ENCODE measurements around the gene SDR42E2. TPM values are rescaled to one million over a fixed set of nuclear protein-coding genes. Genes with fewer than 3 reads are reported as not detected.
A peak's percentile ranks its signal among the peaks of the same experiment; 100 is the strongest.
"Not testable (repeated sequence)": the region's sequence is repeated elsewhere in the genome, so short reads cannot be mapped to it uniquely, and the experiment has no call there.

SDR42E2 gene
- total RNA-seq, 1 experiment from 2014 or later: not detected

DNA sequence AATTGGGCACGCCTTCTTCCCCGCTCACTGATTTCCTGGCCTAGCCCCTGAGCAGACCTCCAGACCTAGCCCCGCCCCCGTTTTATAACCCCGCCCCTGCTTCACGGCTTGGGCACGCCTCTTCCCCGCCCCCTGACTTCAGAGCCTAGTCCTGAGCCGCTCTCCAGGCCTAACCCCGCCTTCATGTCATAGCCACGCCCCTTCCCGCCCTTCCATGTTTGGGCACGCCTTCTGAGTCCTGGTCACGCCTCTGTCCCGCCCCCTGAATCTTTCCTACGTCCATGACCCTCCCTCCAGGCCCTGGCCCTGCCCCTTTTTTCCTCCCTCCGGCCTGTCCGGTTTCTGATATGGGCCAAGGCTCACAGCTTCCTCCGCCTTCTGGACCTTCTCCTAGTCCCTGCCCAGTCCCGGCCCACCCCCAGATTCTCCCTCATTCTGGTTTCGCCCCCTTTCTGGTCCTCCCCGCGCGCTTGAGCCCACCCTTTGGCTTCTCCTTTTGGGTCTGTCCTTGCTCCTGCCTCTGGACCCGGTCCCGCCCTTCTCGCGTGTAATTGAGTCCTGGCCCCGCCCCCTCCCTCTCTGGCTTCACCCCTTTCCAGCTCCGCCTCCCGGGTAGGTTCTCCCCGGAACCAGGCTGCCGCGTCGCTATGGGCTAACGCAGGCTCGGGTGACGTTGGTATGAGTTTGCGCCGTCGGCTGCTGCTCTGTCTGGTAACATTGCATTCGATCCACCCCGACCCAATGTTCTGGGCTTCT lies 28.6 kb downstream of the SDR42E2 start:
- DNase-seq (ENCODE audit: low read depth): peak; percentile 98

GRCh38 chr16:22191532-22192260 lies 29.4 kb downstream of the SDR42E2 start:
- no peak for DNase-seq (ENCODE audit: low read depth)

DNA sequence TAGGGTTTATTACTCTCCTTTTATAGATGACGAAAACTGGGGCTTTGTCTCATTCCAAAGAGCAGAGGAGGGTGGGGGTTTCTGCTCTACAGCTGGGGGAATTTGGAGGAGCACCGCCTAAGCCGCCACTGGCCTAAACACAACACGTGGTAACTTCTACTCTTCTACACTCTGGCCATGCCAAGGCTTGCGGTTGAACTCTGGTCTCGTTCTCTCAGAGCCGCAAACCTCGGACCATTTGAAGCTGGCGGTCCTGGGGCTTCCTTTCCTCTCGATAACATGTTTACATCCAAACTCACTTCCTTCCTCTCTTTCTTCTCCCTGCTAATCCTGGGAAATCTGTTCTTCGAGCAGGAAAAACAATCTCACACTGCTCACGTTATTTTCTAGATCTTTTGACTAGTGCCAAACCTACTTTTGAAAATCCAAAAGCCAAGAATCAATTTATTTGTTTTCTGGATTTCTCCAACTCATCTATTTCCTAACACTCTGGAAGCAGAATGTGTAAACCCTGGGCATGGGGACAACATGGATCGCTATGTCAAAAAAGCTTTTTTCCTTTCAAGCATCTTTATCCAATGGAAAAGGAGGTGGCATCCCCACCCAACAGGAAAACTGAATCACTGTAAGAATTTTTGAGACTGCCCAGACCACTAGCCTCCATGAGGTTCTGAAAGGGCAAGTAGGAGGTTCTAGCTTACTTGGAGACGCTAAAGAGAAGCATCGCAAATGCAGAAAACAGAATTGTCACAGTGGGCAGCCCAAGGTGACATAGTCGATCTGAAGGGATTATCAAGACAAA lies 30.2 kb downstream of the SDR42E2 start:
- peak; percentile 92 for DNase-seq (ENCODE audit: low read depth)

DNA sequence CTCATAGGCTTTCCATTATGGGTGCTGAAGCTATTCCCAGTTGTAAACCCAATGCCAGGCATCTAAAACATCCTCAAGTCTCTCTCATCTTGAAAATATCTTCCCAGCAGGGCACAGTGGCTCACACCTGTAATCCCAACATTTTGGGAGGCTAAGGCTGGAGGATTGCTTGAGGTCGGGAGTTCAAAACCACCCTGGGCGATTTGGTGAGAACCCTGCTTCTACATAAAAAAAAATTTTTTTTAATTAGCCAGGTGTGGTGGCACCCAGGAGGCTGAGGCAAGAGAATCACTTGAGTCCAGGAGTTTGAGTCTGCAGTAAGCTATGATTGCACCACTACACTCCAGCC lies 30.7 kb downstream of the SDR42E2 start:
- DNase-seq (ENCODE audit: low read depth): no peak

DNA sequence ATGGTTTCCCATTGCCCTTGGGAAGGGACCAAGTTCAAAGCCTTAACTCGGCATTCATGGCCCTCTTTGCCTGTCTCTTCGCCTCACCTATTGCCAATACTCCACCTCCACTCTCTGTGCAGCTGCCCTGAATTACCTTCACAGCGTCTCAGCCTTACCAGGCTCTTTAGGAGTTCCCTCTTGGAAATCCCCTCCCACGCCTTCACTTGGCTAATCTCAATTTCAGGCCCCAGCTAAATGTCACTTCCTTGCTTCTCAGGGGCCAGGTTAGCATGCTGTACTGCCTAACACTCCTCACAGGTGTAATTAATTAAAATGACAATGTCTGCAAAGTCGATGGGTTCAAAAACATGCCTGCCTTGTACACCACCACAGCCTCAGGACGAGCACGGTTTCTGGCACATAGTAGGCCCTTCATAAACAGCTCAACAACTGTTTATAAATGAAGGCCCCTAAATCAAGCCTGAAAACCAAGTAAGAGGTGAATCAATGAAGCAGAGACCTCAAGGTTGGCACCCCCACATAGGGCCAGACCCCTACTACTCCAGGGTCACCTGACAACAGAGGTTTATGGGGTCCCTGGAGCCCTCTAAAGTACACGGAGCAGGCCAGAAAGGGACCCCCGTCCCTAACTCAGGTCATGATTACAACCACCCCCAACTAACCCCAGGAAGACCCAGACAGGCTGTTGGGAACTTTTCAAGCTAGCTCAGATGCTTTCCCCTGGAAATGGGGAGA lies 32.6 kb downstream of the SDR42E2 start:
- no peak for DNase-seq (ENCODE audit: low read depth)

- no peak for DNase-seq (ENCODE audit: low read depth)
Observed at GRCh38 chr16:22195445-22195694, 33.1 kb downstream of the SDR42E2 start.

DNA sequence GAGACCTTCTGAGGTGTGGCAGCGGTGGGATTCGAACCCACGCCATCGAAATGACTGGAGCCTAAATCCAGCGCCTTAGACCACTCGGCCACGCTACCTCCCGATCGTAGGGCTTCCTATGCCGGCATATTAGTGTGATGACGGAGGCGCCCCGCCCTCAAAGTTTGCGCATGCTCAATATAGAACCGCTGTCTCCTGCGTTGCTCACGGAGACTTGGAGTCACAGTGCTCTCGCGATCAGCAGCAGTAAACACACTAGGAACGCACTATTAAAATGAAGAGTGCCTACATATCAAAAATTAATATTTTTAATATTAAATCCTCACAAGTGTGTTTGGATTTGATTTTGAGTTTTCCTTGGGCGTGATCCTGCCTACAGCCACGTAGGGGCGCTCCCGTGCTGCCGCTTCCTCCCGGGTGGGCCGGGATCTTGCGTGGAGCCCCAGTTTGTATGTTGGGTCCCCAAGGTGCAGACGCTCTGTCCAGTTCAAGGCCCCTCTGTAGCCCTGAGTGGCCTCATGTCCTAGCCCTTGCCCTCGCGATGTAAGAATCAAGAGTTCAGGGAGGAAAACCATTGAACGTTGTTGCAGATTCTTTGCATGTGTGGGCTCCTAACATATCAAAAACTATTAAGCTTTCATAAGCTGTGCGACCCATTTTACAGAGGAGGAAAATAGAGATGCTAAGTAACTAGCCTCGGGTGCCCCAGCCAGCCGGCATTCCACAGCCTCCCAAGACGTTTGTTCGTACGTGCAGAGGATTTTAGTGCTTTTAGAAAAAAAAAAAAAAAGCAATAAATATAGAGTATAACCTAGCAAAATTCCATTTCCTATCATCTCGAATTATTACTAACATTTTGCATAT lies 33.6 kb downstream of the SDR42E2 start:
- DNase-seq (ENCODE audit: low read depth): peak; percentile 88

DNA sequence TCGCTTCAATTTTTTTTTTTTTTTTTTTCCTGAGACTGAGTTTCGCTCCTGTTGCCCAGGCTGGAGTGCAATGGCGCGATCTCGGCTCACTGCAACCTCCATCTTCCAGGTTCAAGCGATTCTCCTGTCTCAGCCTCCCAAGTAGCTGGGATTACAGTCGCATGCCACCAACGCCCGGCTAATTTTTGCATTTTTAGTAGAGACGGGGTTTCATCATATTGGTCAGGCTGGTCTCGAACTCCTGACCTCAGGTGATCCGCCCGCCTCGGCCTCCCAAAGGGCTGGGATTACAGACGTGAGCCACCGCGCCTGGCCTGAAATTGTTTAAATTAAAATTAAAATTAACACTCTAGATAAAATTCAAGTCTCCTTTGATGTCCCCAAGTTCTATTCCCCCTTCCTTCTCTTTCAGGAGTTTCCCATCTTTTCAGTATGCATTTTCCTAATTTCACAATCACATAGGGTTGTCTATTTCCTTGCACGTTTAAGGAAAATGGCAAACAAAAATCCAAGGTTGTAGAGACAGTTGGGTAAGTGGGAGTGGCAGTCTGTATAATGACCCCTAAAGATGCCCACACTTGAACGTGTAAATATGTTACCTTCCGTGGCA lies 34.4 kb downstream of the SDR42E2 start:
- DNase-seq (ENCODE audit: low read depth): not testable (repeated sequence)

GRCh38 chr16:22198547-22199293 lies 36.4 kb downstream of the SDR42E2 start:
- DNase-seq (ENCODE audit: low read depth): no peak

DNA sequence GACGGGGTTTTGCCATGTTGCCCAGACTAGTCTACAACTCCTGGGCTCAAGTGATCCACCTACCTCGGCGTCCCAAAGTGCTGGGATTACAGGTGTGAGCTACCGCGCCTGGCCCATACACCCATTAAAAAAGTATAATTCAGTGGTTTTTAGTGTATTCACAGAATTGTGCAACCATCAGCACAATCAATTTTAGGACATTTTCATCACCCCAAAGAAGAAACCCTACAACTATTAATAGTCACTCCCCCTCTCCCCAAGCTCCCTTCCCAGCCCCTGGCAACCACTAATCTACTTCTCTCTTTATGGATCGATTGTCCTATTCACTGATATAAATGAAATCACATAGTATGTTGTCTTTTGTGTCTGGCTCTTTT lies 39.9 kb downstream of the SDR42E2 start:
- no peak for DNase-seq (ENCODE audit: low read depth)

- no peak for DNase-seq (ENCODE audit: low read depth)
Observed at GRCh38 chr16:22203091-22203490, 40.8 kb downstream of the SDR42E2 start.

DNA sequence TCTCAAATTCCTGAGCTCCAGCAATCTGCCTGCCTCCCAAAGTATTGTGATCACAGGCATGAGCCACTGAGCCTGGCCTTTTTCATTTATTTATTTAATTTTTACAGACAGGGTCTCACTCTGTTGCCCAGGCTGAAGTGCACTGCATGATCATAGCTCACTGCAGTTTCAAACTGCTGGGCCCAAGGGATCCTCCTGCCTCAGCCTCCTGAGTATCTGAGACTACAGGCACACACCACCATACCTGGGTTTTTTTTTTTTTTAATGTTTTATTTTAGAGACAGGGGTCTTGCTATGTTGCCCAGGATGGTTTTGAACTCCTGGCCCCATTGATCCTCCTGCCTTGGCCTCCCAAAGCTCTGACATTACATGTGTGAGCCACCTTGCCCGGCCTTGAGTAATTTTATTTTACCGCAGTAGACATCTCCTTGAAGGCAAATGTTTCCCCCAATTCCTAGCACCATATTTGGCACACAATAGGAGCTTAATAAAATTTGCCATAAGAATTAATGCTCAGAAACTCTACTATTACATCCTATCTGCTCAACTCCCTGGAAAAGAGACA lies 41.9 kb downstream of the SDR42E2 start:
- DNase-seq (ENCODE audit: low read depth): no peak

DNA sequence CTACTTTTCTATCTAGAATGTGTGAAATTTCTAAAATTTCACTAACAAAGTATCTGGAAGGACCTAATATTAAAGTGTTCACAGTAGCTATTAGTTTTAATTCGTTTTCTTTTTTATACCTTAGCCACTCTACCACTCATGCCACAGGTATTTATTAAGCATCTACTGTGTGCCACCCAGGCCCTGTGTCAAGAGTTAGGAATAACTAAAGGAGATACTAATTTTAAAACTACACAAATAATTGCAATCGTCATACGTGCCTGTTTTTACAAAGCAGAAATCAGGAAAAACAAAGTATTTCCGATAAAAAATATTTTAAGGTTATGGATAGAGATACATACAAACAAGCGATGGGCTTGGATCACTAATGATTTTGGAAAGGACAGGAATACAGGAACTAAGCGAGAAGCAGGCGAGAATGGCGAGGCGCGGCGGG lies 43.3 kb downstream of the SDR42E2 start:
- DNase-seq (ENCODE audit: low read depth): no peak

GRCh38 chr16:22206013-22206841 lies 43.9 kb downstream of the SDR42E2 start, which contains the start of gene EEF2K:
Gene EEF2K, plus strand, starts transcription at chr16:22206278. Its CDS starts 19,452 bp downstream, at chr16:22225730.
- peak; percentile 97 for DNase-seq (ENCODE audit: low read depth)

- DNase-seq (ENCODE audit: low read depth): peak; percentile 44
Observed at GRCh38 chr16:22206842-22207714, 44.8 kb downstream of the SDR42E2 start.

DNA sequence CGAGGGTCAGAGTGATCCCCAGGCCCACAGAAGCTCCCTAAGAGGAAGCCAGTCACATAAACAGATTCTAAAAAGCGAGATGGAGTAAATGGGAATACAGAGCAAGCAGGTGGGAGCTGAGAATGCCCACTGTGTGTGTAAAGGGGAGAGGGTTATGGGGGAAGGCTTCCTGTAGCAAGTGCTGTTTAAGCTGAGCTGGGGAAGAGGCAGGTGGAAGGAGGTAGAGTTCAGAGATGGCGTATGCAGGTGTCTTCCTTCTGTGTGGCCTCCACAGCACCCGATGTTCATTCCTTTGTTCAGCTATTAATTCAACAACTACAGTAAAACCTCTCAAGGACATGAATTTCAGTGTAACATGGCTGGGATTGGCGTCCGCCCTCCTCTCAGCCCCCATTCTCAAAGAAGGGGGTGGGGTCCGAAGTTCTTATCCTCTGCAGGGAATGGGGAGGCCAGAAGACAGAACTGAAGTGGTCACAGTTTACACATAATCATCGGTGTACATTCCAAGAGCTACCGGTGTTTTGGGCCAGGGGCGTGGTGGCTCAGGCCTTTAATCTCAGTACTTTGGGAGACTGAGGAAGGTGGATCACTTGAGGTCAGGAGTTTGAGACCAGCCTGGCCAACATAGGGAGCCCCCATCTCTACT lies 45.5 kb downstream of the SDR42E2 start:
- DNase-seq (ENCODE audit: low read depth): no peak

DNA sequence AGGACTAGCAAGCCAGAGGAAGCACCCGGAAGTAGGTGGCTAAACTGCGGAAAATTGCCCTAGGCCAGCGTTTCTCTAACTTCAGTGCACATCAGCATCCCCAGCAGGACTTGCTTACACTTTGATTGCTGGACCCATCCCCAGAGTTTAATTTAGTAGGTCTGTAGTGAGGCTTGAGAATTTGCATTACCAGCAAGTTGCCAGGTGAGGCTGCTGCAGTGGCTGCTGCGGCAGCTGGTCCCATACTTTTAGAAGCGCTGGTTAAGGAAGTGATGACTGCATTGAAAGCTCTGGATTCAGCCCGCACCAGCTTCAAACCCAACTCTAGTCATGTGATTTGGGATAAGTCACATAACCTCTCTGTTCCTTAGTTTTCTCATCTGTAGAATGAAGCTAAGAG lies 48.0 kb downstream of the SDR42E2 start:
- DNase-seq (ENCODE audit: low read depth): no peak

Data from HT1080 (cell line).